SK-N-DZ (cell line): ENCODE data around the gene SLC30A10.
"Not testable (repeated sequence)": the region's sequence is repeated elsewhere in the genome, so short reads cannot be mapped to it uniquely, and the experiment has no call there.

Source experiments
- DNase-seq: peaks from one replicate; pipeline ENCODE4 v3.0.0-alpha.2; 2015; ENCODE audit warnings: low spot score
- small RNA-seq, 2 experiments: library from RNA; depleted of rRNA; stranded (forward); fragments of <200 nt; gene quantifications; one replicate each; pipeline ENCODE3, GENCODE V24; 2014

Gene SLC30A10

DNA sequence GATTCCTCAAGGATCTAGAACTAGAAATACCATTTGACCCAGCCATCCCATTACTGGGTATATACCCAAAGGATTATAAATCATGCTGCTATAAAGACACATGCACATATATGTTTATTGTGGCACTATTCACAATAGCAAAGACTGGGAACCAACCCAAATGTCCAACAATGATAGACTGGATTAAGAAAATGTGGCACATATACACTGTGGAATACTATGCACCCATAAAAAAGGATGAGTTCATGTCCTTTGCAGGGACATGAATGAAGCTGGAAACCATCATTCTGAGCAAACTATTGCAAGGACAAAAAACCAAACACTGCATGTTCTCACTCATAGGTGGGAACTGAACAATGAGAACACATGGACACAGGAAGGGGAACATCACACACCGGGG lies 36.1 kb downstream of the SLC30A10 start:
- DNase-seq, result not testable (repeated sequence)

DNA sequence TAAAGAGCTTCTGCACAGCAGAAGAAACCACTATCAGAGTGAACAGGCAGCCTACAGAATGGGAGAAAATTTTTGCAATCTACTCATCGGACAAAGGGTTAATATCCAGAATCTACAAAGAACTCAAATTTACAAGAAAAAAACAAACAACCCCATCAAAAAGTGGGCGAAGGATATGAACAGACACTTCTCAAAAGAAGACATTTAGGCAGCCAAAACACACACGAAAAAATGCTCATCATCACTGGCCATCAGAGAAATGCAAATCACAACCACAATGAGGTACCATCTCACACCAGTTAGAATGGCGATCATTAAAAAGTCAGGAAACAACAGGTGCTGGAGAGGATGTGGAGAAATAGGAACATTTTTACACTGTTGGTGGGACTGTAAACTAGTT lies 36.5 kb downstream of the SLC30A10 start:
- DNase-seq, result not testable (repeated sequence)

DNA sequence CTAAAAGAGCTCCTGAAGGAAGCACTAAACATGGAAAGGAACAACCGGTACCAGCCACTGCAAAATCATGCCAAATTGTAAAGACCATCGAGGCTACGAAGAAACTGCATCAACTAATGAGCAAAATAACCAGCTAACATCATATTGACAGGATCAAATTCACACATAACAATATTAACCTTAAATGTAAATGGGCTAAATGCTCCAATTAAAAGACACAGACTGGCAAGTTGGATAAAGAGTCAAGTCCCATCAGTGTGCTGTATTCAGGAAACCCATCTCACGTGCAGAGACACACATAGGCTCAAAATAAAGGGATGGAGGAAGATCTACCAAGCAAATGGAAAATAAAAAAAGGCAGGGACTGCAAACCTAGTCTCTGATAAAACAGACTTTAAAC lies 39.7 kb downstream of the SLC30A10 start:
- not testable (repeated sequence) for DNase-seq

- no peak for DNase-seq
These were observed 42.7 kb downstream of the SLC30A10 start for GRCh38 chr1:219885680-219886079.

GRCh38 chr1:219883400-219884332 lies 44.7 kb downstream of the SLC30A10 start:
- no peak for DNase-seq

- no peak for DNase-seq
These were observed 45.6 kb downstream of the SLC30A10 start for GRCh38 chr1:219882755-219883154.

GRCh38 chr1:219882096-219882495 lies 46.3 kb downstream of the SLC30A10 start:
- DNase-seq, result no peak

DNA sequence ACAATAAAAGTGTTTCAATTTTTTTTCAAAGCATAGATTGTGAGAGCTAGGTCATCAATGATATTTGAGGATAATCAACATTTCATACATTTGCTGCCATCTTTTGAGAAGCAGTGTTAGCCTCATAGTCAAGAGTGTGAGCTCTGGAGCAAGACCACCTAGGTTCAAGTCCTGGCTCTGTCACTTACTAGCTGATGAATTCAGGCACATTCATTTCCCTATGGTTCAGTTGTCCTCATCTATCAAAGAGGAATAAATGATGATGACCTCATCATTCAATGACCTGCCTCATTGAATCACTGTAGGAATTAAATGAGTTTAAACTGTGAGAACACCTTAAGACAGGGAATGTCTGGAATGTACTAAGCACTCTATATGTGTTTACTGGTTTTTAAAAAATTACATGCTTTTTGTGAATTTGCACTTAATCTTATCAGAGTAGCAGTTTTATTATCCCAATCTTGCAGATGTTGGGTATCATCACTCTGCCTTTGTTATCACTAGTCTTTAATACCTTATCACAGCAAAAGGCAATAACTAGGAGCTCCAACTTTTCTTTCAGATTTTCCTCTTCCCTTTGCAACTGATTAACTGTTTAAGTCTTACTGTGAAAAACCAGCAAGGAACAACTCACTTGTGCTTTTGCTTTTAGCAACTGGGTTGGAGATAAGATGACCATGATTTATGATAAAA lies 47.4 kb downstream of the SLC30A10 start:
- no peak for DNase-seq

DNA sequence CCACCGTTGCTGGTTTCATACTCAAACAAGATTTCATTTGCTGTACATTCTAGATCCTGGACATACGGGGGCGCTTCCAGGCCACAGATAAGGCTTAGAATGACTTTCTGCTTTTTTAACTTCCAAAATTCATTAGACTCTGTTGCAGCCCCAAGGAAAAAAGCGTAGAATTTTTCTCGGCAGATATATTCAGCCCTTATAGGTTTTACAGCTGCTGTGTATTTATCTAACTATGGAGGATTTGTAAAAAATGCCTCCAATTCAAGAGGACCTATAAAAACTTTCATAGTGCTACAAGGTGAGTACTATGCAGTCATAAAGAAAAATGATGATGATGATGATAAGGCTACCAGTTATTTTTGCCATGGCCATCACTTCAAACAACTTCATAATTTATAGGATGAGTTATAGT lies 51.6 kb downstream of the SLC30A10 start:
- DNase-seq, result no peak

- no peak for DNase-seq
These were observed 52.5 kb downstream of the SLC30A10 start for GRCh38 chr1:219875860-219876259.

DNA sequence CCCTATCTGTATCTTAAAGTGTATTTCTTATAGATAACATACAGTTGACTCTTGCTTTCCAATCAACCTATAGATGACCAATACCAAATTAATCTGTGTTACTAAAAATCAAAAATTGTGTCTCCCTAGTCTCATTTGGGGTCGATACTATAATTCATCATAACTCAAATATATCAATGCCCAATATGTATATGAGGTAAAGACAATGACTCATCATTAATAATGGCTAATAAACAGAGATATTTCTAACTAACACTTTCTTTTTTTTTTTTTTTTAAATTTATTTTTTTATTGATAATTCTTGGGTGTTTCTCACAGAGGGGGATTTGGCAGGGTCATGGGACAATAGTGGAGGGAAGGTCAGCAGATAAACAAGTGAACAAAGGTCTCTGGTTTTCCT lies 55.8 kb downstream of the SLC30A10 start:
- DNase-seq, result not testable (repeated sequence)

DNA sequence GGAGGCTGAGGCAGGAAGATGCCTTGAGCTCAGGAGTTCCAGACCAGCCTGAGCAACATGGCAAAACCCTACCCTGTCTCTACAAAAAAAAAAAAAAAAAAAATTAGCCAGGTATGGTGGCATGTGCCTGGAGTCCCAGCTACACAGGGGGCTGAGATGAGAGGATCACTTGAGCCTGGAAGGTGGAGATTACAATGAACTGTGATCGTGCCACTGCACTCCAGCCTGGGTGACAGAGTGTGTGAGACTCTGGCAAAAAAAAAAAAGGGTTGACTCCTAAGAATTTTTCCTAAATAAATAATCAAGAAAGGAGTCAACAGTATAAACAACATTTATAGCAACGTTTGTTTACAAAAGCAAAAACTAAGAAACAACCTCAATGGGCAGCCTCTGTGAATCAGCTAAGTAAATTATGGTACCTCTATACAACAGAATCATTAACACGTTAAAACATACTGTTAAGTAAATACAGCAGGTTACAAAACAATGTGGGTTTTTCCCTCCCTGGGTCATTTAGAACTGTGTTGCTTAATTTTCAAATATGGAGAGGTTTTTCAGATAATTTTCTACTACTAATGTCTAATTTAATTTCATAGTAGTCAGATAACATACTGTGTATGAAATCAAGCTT lies 56.8 kb downstream of the SLC30A10 start:
- DNase-seq, result no peak

- not testable (repeated sequence) for DNase-seq
These were observed 59.7 kb downstream of the SLC30A10 start for GRCh38 chr1:219868615-219869014.

Small RNA genes lying within 50 kb of the gene (small RNA-seq; reads per million reads assigned to genes)
- gene RF00012, result 0.10 to 0.84 reads per million in 2 experiments
